Brain pericyte (primary cell): ENCODE results near the gene KIAA1549.
"Not testable (repeated sequence)": the region's sequence is repeated elsewhere in the genome, so short reads cannot be mapped to it uniquely, and the experiment has no call there.

Experiments
- DNase-seq: peaks from one replicate; pipeline ENCODE4 v3.0.0-alpha.2; 2012; ENCODE audit warnings: low read depth, low spot score

Gene KIAA1549

GRCh38 chr7:138814816-138815332 is 166.3 kb downstream of the KIAA1549 start:
- no peak for DNase-seq

GRCh38 chr7:138813945-138814344 is 167.2 kb downstream of the KIAA1549 start:
- DNase-seq: no peak

- DNase-seq: not testable (repeated sequence)
Observed at GRCh38 chr7:138811327-138811726, 169.9 kb downstream of the KIAA1549 start.

GRCh38 chr7:138809346-138809745 is 171.8 kb downstream of the KIAA1549 start:
- no peak for DNase-seq

GRCh38 chr7:138804618-138805017 is 176.6 kb downstream of the KIAA1549 start:
- DNase-seq: no peak

GRCh38 chr7:138802706-138803105 is 178.5 kb downstream of the KIAA1549 start:
- DNase-seq: no peak

GRCh38 chr7:138801256-138801655 is 179.9 kb downstream of the KIAA1549 start:
- no peak for DNase-seq

- no peak for DNase-seq
Observed at GRCh38 chr7:138799336-138800000, 181.7 kb downstream of the KIAA1549 start.

- no peak for DNase-seq
Observed at GRCh38 chr7:138798836-138799235, 182.4 kb downstream of the KIAA1549 start.

- no peak for DNase-seq
Observed at GRCh38 chr7:138797715-138798320, 183.4 kb downstream of the KIAA1549 start, which contains the start of the genes ATP6V0A4 and TMEM213. ATP6V0A4 (minus strand) TSS chr7:138798196; CDS start chr7:138771247, 26,949 bp downstream. TMEM213 (plus strand) TSS chr7:138797994; CDS start chr7:138798105, 111 bp downstream.

- DNase-seq: not testable (repeated sequence)
Observed at GRCh38 chr7:138797046-138797445, 184.1 kb downstream of the KIAA1549 start.

GRCh38 chr7:138796038-138796615 is 185.1 kb downstream of the KIAA1549 start:
- DNase-seq: no peak

- no peak for DNase-seq
Observed at GRCh38 chr7:138785587-138786437, 195.4 kb downstream of the KIAA1549 start.

GRCh38 chr7:138784692-138785091 is 196.5 kb downstream of the KIAA1549 start:
- DNase-seq: no peak
